Right lobe of liver (tissue), 4 donors: ENCODE data around the gene LAIR2.

ENCODE experiments used
- POLR2A ChIP-seq: fragments of 450-650 bp; IDR thresholded peaks from one replicate; pipeline ENCODE4 v1.6.1; 2017; ENCODE audit warnings: antibody characterized with exemption, mild to moderate bottlenecking
- TF ChIP-seq, protein P1 (sequence below), 4 donors: fragments of 200-600 bp in 3 of 4; fragments of 450-650 bp in 1 of 4; IDR thresholded peaks; one replicate each; pipeline versions ENCODE4 v1.5.1 to v1.8.0; 2016 to 2022; ENCODE audit warnings: antibody characterized with exemption in 4 of 4, mild to moderate bottlenecking in 2 of 4
- donor health status: DM: no; HTN: no; CAD: no.
- donor health status: DM: no; HTN: no; CAD: no.
- donor health status: DM: no; HTN: yes; CAD: no.

DNA sequence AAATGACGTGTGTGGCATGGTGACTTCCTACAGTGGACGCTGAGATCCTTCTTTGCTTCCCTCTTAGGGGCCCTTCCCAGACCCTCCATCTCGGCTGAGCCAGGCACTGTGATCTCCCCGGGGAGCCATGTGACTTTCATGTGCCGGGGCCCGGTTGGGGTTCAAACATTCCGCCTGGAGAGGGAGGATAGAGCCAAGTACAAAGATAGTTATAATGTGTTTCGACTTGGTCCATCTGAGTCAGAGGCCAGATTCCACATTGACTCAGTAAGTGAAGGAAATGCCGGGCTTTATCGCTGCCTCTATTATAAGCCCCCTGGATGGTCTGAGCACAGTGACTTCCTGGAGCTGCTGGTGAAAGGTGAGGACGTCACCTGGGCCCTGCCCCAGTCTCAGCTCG is 5.2 kb downstream of the LAIR2 start:
- TF ChIP-seq, protein P1, sequence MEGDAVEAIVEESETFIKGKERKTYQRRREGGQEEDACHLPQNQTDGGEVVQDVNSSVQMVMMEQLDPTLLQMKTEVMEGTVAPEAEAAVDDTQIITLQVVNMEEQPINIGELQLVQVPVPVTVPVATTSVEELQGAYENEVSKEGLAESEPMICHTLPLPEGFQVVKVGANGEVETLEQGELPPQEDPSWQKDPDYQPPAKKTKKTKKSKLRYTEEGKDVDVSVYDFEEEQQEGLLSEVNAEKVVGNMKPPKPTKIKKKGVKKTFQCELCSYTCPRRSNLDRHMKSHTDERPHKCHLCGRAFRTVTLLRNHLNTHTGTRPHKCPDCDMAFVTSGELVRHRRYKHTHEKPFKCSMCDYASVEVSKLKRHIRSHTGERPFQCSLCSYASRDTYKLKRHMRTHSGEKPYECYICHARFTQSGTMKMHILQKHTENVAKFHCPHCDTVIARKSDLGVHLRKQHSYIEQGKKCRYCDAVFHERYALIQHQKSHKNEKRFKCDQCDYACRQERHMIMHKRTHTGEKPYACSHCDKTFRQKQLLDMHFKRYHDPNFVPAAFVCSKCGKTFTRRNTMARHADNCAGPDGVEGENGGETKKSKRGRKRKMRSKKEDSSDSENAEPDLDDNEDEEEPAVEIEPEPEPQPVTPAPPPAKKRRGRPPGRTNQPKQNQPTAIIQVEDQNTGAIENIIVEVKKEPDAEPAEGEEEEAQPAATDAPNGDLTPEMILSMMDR (IDR thresholded peaks at IDR 0.05), result no peak
- no peak for TF ChIP-seq POLR2A
